SKM-1 (cell line): ENCODE data around the gene IL1RAP.
"Not testable (repeated sequence)": the region's sequence is repeated elsewhere in the genome, so short reads cannot be mapped to it uniquely, and the experiment has no call there.

Experiments
- DNase-seq: peaks from one replicate; lab custom pipeline; 2025; ENCODE audit not compliant: unreplicated experiment; lab: John Stamatoyannopoulos, UW

The IL1RAP gene

DNA sequence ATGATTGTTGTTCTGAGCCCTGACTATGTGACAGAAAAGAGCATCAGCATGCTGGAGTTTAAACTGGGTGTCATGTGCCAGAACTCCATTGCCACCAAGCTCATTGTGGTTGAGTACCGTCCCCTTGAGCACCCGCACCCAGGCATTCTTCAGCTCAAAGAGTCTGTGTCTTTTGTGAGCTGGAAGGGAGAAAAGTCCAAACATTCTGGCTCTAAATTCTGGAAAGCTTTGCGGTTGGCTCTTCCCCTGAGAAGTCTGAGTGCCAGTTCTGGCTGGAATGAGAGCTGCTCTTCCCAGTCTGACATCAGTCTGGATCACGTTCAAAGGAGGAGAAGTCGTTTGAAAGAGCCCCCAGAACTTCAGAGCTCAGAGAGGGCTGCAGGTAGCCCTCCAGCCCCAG is 142.0 kb downstream of the IL1RAP start:
- DNase-seq = no peak

DNA sequence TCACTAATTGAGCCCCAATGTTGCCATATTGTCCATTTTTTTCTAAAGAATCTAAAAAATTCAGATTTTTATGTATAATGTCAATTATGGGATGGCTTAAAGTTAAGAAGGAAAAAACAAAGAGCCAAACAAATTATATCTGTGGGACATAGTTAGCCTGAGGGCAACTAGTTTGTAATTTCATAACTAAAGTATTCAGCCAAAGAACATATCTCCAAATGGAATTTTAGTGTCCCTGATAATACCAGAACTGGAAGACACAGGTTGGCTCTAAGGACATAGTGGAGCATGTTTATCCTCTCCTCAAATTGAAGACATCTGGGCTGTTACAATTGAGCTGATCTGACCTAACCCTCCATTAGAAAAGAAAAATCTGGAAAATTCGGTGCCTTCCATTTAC is 144.2 kb downstream of the IL1RAP start:
- no peak for DNase-seq

DNA sequence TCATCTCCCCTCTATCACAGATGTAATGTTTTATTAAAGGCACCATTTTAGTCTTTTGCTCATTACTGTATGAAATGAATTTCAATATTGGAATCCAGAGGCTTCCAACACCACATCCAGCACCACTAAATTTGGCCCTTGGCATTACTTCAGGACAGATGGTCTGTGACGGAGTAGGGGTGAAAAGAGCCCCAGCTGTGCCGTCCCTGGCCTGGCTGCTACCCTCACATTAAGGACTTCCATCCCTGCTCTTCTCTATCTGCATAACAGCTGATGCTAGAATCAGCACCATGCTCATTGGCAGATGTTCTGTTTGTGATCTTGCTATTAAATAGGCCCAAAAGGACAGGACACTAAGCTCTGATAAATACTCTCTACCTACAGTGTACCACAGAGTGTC is 152.9 kb downstream of the IL1RAP start:
- DNase-seq = no peak

DNA sequence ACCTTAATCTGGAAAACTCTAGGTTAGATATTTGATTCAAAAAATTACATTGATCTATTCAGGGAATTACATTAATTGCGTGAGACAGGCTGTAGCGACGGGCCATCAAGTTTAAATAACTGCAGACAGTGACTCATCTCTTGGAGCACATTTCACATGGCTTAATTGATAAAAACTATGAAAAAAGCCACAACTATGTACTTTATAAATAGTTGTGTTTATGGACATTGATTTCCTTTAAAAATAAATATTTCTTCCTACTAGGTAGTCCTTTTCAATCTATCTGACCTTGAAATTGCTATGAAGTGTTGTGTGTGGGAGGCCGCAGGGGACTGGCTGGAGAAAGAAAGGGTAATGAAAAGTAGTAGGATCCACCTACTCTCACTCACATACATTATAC is 157.8 kb downstream of the IL1RAP start:
- no peak for DNase-seq

DNA sequence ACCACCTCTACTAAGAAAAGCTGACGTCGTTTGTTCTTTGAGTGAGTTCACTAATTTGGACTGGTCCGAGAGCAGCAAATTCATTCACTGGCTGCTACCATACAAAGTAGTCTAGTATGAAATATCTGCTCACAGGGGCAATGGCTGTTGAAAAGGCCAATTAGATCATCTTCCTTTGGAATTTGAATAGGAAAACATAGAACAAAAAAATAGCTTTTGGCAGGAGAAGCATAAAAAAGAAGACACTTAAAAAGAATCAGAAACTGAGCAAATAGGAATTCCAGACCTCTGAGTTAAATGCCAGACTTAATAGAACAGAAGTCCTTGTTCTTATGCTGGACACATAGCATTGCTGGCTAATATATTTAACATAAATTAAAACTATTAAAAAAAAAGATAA is 159.3 kb downstream of the IL1RAP start:
- no peak for DNase-seq

DNA sequence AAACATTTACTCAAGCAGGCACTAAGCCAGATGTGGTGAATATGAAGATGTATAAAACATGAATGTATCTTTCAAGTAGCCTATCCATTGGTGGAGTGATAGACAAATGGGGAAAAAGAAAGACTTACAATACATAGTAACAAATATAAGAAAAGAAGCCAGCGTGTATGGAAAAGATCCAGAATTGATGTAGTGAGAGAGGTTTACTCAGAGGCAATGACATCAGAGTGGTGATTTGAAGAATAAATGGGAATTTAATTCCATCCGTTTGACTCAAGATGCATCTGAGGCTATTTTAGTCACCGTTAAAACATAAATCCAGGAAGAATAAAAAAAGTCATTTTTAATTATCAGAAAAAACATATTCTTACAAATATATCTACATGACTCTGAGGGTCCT is 162.6 kb downstream of the IL1RAP start:
- DNase-seq = no peak

DNA sequence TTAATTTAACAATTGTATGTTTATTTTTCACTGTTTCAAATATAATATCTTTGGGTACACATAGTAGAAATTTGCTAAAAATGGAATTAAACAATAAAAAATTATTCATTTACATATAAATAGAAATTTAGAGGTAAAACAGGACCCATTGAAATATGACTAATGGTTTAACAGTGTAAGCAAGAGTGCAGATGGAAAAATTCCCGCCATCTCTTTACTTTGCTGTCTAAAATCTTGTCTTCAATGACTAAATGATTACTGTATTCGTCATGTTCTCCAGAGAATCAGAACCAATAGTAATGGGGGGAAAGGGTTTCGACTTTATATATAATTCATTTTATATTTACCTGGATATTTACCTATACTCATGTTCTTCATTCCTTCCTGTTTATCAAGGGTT is 163.1 kb downstream of the IL1RAP start:
- DNase-seq = no peak

DNA sequence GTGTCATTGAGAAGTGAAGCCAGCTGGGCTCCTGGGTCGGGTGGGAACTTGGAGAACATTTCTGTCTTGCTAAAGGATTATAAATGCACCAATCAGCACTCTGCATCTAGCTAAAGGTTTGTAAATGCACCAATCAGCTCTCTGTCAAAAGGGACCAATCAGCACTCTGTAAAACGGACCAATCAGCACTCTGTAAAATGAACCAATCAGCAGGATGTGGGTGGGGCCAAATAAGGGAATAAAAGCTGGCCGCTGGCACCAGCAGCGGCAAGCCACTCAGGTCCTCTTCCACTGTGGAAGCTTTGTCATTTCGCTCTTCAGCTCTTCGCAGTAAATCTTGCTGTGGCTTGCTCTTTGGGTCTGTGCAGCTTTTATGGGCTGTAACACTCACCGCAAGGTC is 164.0 kb downstream of the IL1RAP start:
- DNase-seq = not testable (repeated sequence)

DNA sequence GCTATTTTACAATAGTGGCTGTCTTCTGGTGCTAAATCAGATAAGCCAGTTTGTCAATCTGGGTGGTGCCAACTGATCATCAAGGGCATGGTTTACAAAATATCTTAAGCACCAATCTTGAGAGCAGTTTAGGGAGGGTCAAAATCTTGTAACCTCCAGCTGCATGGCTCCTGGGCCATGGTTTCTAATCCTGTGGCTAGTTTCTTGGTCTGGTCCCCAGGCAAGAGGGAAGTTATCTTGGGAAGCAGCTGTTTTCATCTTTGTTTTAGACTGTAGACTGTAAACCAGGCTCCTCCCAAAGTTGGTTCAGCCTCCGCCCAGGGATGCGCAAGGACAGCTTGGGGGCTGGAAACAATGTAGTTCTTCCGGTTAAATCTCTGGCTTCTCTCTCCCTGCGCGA is 166.8 kb downstream of the IL1RAP start:
- DNase-seq = no peak

DNA sequence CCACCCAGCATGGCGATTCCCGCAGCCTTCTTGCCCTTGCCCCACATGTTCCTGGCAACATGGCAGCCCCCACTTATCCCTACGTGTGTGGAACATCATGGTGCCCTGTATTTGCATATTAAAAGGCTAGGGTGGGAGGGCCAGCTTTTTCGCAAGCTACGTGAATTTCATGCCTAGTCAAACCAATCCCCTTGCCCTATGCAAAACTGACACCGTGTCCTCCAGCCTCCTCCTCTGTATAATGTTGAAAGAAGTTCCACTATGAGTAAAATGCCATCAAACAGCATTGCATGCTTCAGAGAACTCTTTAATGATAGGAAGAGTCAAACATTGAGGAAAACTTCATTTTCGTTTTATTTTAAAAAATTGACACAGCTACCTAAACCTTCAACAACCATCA is 170.9 kb downstream of the IL1RAP start:
- no peak for DNase-seq

DNA sequence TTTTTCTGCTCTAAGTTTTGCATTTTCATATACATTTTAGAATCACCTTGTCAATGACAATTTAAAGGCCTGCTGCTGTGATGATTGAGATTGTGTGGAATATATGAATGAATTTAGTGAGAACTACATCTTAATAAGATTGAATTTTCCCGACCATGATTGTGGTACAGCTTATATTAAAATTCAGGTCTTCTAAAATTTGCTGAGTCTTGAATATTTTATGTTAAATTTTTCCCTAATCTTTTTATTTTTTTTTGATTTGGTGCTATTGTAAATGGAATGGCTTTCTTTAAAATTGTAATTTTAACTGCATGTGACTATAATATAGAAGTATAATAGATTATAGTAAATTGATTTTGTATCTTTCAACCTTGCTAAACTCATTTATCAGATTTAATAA is 172.1 kb downstream of the IL1RAP start:
- DNase-seq = no peak

DNA sequence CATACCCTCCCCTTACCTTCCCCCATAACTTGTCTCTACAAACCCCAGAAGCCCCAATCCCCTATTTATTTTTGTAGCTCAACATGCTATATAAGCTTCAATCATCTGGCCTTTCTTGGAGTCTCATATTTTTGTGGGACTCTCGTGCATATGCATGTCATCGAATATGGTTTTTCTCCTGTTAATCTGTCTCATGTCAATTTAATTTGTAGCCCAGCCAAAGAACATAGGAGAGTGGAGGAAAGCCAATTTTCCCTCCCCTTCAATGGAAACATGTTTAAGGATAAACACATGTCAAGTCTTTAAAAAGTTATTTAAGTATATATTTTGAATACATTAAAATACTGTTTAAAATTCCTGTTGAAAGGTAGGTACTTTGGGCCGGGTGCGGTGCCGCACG is 176.4 kb downstream of the IL1RAP start:
- no peak for DNase-seq

DNA sequence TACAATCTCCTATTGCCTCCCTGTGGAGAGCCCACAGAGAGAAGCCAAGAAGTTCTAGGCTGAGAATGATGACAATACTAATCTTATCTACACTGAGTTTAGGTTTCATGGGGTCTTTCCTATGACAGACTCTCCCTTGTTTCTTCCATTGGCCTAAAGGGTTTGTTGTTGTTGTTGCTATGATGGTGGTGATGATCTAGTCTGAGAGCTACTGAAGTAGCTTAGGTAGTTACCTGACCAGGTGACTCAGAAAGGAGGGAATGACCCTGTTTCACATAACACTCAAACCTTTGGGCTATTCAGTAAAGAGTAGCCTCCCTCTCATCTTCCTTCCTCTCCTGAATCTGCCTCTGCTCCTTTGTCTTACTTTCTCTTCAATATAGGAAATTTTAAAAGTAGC is 178.4 kb downstream of the IL1RAP start:
- no peak for DNase-seq

DNA sequence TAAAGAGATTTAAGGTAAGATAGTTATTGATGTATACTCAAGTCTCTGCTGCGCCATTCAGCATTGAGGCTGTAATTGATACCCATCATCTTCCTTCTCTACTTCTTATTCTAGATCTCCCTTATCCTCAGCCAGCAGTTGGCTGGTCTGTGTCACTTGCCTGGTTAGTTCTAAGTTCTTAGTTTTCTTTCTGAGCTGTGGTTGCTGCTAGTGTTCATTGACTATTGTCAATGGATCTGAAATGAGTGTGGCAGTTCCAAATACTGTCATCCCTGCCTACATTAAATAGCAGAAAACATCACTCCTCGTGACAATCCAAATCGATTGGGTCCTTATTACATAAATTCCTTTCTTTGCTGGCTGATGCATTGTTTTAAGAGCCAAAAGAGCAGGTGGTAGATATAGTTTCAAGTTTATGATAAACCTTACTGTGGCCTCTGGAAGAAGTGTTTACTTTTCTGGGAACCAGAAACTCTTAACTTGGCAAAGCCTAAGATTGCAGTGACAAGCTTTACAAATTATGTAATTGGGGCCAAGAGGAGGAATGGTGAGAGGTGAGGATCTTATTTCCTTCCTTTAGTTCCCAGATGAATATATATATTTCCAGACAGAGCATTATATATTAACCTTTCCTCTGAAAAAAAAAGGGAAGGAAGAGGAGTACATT is 180.6 kb downstream of the IL1RAP start:
- no peak for DNase-seq

DNA sequence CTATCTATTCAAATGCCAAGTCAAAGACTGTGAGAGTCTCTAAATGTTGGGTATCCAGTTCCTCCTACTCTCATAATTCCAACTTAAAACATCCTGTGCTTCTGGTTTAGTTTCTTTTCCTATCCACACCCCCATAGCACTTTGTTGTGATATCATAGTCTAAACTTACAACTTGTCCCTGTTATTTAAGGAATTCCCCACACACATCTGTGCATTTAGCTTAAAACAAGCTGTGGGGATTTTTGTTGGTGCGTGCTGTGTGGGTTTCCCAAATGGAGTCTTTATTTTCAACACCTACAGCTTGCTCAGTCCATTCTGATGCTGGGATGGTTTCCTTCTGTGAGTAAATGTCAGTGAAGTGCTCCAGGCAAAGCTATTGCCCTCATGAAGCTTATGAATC is 181.3 kb downstream of the IL1RAP start:
- DNase-seq = no peak

DNA sequence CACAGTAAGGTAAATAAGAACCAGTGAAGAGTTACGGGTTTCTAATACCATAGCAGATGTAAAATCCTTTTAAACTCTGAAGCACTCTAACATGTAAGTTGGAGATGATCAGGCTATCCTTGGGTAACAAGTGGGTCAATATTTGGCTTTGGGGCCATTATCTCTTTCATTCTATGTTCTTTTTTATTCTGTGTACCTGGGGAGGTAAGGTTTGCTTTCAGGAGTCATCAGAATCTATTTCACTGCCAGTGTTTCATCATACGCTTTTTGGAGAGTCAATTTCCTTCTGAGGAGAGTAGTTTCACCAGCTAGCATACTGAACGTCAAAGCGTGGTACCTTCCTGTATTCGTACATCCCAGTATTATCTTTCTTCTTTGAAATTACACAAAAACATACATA is 182.1 kb downstream of the IL1RAP start:
- no peak for DNase-seq

DNA sequence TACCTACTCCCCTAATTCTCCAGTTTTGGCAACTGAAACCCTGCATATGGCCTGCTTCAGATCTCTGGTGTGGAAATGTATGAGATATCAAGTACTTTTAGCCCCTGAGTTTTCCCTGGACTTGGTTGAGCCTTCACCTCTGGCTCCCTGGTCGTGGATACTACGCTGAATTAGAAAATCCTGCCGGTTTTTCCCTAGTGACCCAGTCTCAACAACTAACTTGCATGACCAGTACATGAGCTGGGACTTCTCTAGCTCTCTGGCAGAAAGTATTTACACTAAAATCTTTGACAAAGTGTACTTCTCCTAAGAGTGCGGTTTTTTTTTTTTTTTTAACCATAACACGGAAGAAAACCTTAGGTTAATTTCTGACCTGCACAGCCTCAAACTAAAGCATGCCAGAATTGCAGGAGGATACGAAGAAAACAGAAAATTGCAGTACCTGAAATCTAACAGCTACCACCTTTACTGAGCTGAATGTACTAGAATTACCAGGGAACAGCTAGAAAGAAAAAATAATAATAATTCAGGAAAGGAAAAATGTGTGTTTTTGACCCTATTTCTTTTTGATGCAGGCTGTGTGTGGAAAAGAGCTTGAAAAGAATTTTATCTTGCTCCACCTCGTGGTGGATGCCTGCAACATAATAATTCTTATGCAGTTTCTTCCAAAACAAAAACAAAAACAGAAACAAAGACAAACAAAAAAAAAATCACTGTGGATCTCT is 183.1 kb downstream of the IL1RAP start:
- no peak for DNase-seq

DNA sequence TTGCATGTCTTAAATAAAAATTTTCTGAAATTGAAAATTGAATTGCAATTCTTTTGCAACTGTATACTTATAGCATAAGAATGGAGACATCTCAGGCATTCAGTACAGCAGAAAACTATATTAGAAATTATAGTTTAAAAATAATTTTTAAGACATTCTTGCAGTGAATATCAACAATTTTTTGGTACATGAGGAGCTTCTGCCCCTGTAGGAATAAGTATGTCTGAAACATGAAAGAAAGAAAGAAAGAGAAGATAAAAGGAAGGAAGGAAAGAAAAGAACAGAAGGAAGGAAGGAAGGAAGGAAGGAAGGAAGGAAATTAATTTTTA is 183.6 kb downstream of the IL1RAP start:
- DNase-seq = no peak

DNA sequence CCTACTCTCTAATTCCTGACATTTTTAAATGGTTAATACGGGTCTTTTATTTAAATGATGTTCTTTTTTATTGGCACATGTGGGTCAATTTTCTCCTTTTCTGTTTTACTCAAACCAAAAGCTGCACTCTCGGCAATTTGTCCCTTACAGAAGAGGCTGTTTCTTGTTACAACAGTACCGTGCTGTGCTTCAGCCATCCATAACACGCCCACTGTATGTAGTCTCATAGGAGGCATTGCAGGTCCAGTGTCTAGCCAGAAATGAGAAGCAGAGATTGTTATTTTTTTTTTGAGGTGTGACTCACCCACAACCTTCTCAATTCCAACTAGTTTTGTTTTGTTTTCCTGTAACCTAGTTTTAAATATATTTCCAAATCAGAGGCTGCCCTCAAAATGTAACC is 184.0 kb downstream of the IL1RAP start:
- no peak for DNase-seq

DNA sequence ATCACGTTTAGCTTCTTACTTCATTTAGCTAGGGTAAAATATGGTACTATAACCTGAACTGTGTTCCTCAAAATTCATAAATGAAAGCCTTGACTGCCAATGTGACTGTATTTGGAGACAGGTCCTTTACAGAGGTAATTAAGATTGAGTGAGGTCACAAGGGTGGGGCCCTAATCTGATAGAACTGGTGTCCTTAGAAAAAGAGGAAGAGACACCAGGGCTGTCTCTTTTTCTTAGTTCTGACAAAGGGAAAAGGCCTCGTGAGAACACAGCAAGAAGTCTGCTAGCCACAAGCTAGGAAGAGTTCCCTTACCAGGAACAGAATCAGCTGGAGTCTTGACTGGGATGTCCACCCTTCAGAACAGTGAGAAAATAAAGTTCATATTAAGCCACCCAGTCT is 185.9 kb downstream of the IL1RAP start:
- no peak for DNase-seq

DNA sequence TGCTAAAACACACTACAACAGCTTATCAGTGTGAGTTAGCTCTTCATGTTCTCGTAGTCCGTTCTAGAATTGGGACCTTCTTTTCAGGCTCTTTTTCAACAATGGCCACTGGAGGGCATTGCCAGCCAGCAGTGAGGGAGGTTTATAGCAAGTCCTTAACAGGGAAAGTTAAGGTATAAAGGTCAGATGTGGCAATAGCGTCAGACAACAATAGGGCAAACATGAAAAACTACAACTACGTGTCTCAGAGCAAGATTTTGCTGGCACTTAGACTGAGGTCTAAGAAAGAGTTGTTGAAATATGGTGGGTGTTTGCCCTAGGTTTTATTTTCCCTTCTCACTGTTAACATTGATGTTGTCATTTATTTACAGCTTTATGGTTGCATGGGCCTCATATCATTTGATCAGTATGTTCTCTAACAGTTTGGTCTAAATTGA is 187.2 kb downstream of the IL1RAP start:
- DNase-seq = no peak

DNA sequence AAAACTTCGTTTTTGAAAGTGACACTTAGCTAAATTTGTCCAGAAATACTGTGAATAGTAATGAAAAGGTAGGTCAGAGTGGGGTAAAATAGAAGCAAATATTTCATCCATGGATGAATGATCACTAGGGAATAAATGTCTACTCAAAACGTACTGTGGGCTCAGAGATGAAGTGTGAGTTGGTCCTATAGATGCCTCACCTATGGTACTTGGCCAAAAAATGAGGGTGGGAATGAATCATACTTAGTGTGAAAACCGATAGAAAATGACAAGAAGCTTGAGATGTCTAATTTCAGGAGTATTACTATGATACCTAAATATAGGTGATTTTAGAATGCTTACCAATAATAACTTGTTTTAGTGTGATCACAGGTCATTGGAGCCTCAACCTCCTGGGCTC is 192.7 kb downstream of the IL1RAP start:
- no peak for DNase-seq
